Pancreas (tissue), 10 donors: Measurements from ENCODE around the gene DNAJB11. TPM values are rescaled to one million over a fixed set of nuclear protein-coding genes. Genes with fewer than 3 reads are reported as not detected.
A peak's percentile ranks its signal among the peaks of the same experiment; 100 is the strongest.

Source experiments
- ATAC-seq, 4 donors: fragments of 200-7000 bp; cut with Tn5 transposase; one replicate each; pipeline versions ENCODE4 v1.8.0 to v1.9.1; 2020; ENCODE audit warnings: mild to moderate bottlenecking in 4 of 4, moderate library complexity in 4 of 4
- DNase-seq, 6 donors: peaks; one replicate each; pipeline ENCODE4 v3.0.0-alpha.2; 2020
- FAIRE-seq: peaks from 2 replicates; lab custom pipeline; 2012; peaks lifted over from hg19 to GRCh38; lab: Jason Lieb, UNC
- H3K27ac ChIP-seq, 4 donors: fragments of 200-600 bp; sonication (generic); 1 replicate in 3 of 4; 2 replicates in 1 of 4; pipeline versions ENCODE4 v1.5.0 to v1.8.0; 2020
- H3K27me3 ChIP-seq, 4 donors: fragments of 200-600 bp; one replicate each; pipeline ENCODE4 v1.8.0; 2021
- H3K36me3 ChIP-seq, 3 donors: fragments of 200-600 bp; sonication (generic) in 1 of 3; one replicate each; pipeline versions ENCODE4 v1.5.0 to v1.8.0; 2020 to 2021
- H3K4me1 ChIP-seq, 3 donors: fragments of 200-600 bp; one replicate each; pipeline ENCODE4 v1.8.0; 2021
- H3K4me3 ChIP-seq, 4 donors: fragments of 200-600 bp; sonication (generic) in 2 of 4; one replicate each; pipeline versions ENCODE4 v1.5.0 to v1.8.0; 2020 to 2021
- H3K9me3 ChIP-seq, 4 donors: fragments of 200-600 bp; one replicate each; pipeline ENCODE4 v1.8.0; 2021
- CTCF ChIP-seq, 4 donors: fragments of 200-600 bp; sonication (generic) in 3 of 4; IDR thresholded peaks; one replicate each; pipeline versions ENCODE4 v1.5.0 to v1.8.0; 2021; ENCODE audit warnings: antibody characterized with exemption in 4 of 4
- WGBS, 2 donors: extraction: QIAGEN DNeasy Blood & Tissue Kit; methylation state at CpG; one replicate each; pipeline ENCODE4 v1.1.7; 2013; 5-methylcytosine and 5-hydroxymethylcytosine counted together
- intact Hi-C, 3 donors: fragments of 100-400 bp; cut with DNase I; formaldehyde crosslinking; loops; one replicate each; pipeline versions ENCODE4 v1.11.1 to v1.14.2; 2022
- polyA plus RNA-seq, 2 donors: library from polyadenylated mRNA; stranded (reverse); fragments of 200-250 nt; gene quantifications; one replicate each; pipeline ENCODE4 v1.2.3, GENCODE V29; 2013
- total RNA-seq, 6 donors: library from RNA; stranded (reverse); fragmentation: NEBNext Ultra II Directional in 4 of 6; extraction: Animal tissue kit (Norgen Biotek cat#: 25700) in 4 of 6; gene quantifications; one replicate each; pipeline versions ENCODE4 v1.2.1 to v1.2.4, GENCODE V29; 2021 to 2023
- donor health status: healthy with polysubstance abuse.
- donor health status: DM: no; HTN: no; CAD: no; lungs with moderate emphysema.
- donor health status: DM: no; HTN: no; CAD: no.
- donor health status: control.
- donor health status: control.
- donor health status: Bipolar disorder and iron deficiency.
- donor health status: DM: yes; HTN: yes; CAD: no.
- donor health status: DM: no; HTN: no; CAD: no.
- donor health status: DM: no; HTN: no; CAD: no.
- donor health status: DM: yes; HTN: yes; CAD: no.

The DNAJB11 gene
- total and polyA plus RNA-seq, 8 donors = 21.9 to 52.6 (median 31.5) TPM

- ATAC-seq = no peak
- DNase-seq = no peak
Measured at GRCh38 chr3:186538779-186539178, 31.7 kb upstream of the DNAJB11 start.

GRCh38 chr3:186540221-186540834 lies 30.2 kb upstream of the DNAJB11 start:
- peak overlapping the region in 1 of 4 donors; percentile 30 for H3K27ac ChIP-seq
- WGBS, 2 donors = 5% methylated on average over 8 of the region's 8 CpGs
- ATAC-seq = peak; percentile 94 to 99 (median 96)
- H3K9me3 ChIP-seq = no peaks in the 10 kb centered on the region
- no peak overlapping the region for H3K4me3 ChIP-seq
- TF ChIP-seq CTCF (IDR thresholded peaks at IDR 0.05) = peak; percentile 34 to 72 (median 55)
- H3K36me3 ChIP-seq = no peaks in the 10 kb centered on the region
- intact Hi-C loops = loop anchor here in 1 of 3 donors (5.0 kb wide), 1 partner anchor 278 kb away; no protein-coding TSS in a partner anchor
- FAIRE-seq = peak; percentile 97
- no peaks in the 10 kb centered on the region for H3K27me3 ChIP-seq
- peaks cover 0 to 4% (median 0%) of the 10 kb centered on the region in 3 donors for H3K4me1 ChIP-seq
- DNase-seq = peak in 5 of 6 donors; percentile 59 to 86 (median 60)

More at GRCh38 chr3:186538779-186539178, 31.7 kb upstream of the DNAJB11 start:
- Histone ChIP-seq H3K9me3 (no peaks in the 10 kb centered on the region), H3K27me3 (no peaks in the 10 kb centered on the region), H3K27ac (no peak overlapping the region), H3K36me3 (no peaks in the 10 kb centered on the region), H3K4me3 (no peak overlapping the region), H3K4me1 (peaks cover 0 to 4% (median 0%) of the 10 kb centered on the region in 3 donors)
- 91 to 100% methylated on average over 3 of the region's 3 CpGs for WGBS, 2 donors
- intact Hi-C loops = loop anchor here in 1 of 3 donors (5.0 to 10.0 kb wide), 2 partner anchors 276 to 554 kb away; no protein-coding TSS in a partner anchor
- TF ChIP-seq CTCF (IDR thresholded peaks at IDR 0.05) = no peak
- no peak for FAIRE-seq

GRCh38 chr3:186540835-186541226 lies 29.7 kb upstream of the DNAJB11 start:
- no peak for ATAC-seq
- H3K27ac ChIP-seq = no peak overlapping the region

GRCh38 chr3:186544281-186544680 lies 26.2 kb upstream of the DNAJB11 start, which contains the start of gene CRYGS:
Gene CRYGS (minus strand): TSS chr3:186544380. CDS start chr3:186544326, 54 bp downstream.
- Histone ChIP-seq H3K4me1 (no peaks in the 10 kb centered on the region), H3K27ac (no peak within 1 kb of the TSS), H3K9me3 (no peaks in the 10 kb centered on the region), H3K27me3 (no peaks in the 10 kb centered on the region), H3K36me3 (peaks cover 0 to 13% (median 0%) of the 10 kb centered on the region in 3 donors), H3K4me3 (no peak within 1 kb of the TSS)
- no peak for DNase-seq
- ATAC-seq = no peak
- WGBS, 2 donors = 80 to 84% methylated on average over 2 of the region's 2 CpGs
- no peak for FAIRE-seq
- no peak for TF ChIP-seq CTCF (IDR thresholded peaks at IDR 0.05)
- intact Hi-C loops = loop anchor here in 1 of 3 donors (5.0 kb wide), 1 partner anchor 282 kb away; no protein-coding TSS in a partner anchor

More at GRCh38 chr3:186540835-186541226, 29.7 kb upstream of the DNAJB11 start:
- WGBS, 2 donors = 18 to 19% methylated on average over 2 of the region's 2 CpGs
- Histone ChIP-seq H3K4me3 (no peak overlapping the region), H3K36me3 (peaks cover 0 to under 1% (median 0%) of the 10 kb centered on the region in 3 donors), H3K27me3 (no peaks in the 10 kb centered on the region), H3K4me1 (peaks cover 0 to 4% (median 0%) of the 10 kb centered on the region in 3 donors), H3K9me3 (no peaks in the 10 kb centered on the region)
- peak in 1 of 4 donors; percentile 3 for TF ChIP-seq CTCF (IDR thresholded peaks at IDR 0.05)
- FAIRE-seq (no peak), DNase-seq (no peak)
- intact Hi-C loops = loop anchor here in 1 of 3 donors (5.0 kb wide), 1 partner anchor 279 kb away; no protein-coding TSS in a partner anchor
